Adipocyte (in vitro differentiated cells): ENCODE measurements around the gene NPAS2.

ENCODE experiments used
- DNase-seq: peaks from one replicate; pipeline ENCODE4 v3.0.0-alpha.2; 2015; ENCODE audit warnings: low read depth
- H3K27me3 ChIP-seq: replicated peaks from 2 replicates; pipeline ENCODE4 v1.7.0; 2013; ENCODE audit warnings: mild to moderate bottlenecking, low read length, moderate library complexity; ENCODE audit not compliant: control insufficient read depth, insufficient read depth
- H3K36me3 ChIP-seq: 2 replicates; pipeline ENCODE4 v1.7.0; 2013; ENCODE audit warnings: low read length, mild to moderate bottlenecking, moderate library complexity; ENCODE audit not compliant: control insufficient read depth, insufficient read depth, severe bottlenecking
- H3K4me1 ChIP-seq: 2 replicates; pipeline ENCODE4 v1.7.0; 2013; ENCODE audit warnings: mild to moderate bottlenecking, low read length, moderate library complexity; ENCODE audit not compliant: control insufficient read depth, insufficient read depth
- H3K4me3 ChIP-seq: 2 replicates; pipeline ENCODE4 v1.7.0; 2013; ENCODE audit warnings: mild to moderate bottlenecking, low read length, moderate library complexity
- H3K9ac ChIP-seq: 2 replicates; pipeline ENCODE4 v1.7.0; 2013; ENCODE audit warnings: mild to moderate bottlenecking, low read length, moderate library complexity
- H3K9me3 ChIP-seq: 2 replicates; pipeline ENCODE4 v1.7.0; 2013; ENCODE audit warnings: mild to moderate bottlenecking, low read length, moderate library complexity; ENCODE audit not compliant: control insufficient read depth

Gene NPAS2

GRCh38 chr2:100990650-100991403 lies 170.9 kb downstream of the NPAS2 start:
- DNase-seq: no peak
- H3K4me1 ChIP-seq: peaks cover 7% of the 10 kb centered on the region
- H3K4me3 ChIP-seq: no peak overlapping the region
- peaks cover 55% of the 10 kb centered on the region for H3K36me3 ChIP-seq
- no peak overlapping the region for H3K9ac ChIP-seq
- no peaks in the 10 kb centered on the region for H3K27me3 ChIP-seq
- no peaks in the 10 kb centered on the region for H3K9me3 ChIP-seq

DNA sequence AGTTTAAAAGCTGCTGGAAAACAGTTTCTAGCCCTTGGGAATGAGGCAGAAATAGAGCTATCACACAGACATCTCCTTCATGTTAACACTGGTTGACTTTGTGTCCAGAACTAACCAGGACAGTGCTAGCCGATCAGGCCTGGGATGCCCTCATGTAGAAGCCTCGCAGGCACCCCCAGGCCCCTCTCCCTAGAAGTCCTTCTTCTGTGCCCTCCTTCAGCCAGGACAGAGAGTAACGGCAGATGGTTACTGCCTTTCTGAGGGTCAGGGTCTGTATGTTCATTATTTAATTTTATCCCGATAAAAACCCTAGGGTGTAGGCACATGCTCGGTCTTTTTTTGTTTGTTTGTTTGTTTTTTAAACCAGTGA lies 171.4 kb downstream of the NPAS2 start:
- Histone ChIP-seq H3K36me3 (peaks cover 61% of the 10 kb centered on the region), H3K9ac (no peak overlapping the region), H3K9me3 (no peaks in the 10 kb centered on the region), H3K27me3 (no peaks in the 10 kb centered on the region), H3K4me1 (peaks cover 7% of the 10 kb centered on the region), H3K4me3 (no peak overlapping the region)
- no peak for DNase-seq

DNA sequence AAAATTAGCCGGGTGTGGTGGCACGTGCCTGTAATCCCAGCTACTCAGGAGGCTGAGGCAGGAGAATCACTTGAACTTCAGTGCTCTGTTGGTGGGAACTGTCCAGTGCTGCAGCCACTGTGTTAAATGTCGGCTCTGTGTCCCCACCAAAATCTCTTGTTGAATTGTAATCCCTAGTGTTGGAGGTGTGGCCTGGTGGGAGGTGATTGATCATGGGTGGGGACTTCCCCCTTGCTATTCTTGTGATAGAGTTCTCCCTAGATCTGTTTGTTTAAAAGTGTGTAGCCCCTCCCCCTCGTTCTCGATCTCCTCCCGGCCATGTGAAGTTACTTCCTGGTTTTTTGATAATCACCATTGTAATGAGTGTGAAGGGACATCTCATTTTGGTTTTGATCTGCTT lies 172.3 kb downstream of the NPAS2 start:
- DNase-seq: no peak
- Histone ChIP-seq H3K9ac (no peak overlapping the region), H3K27me3 (no peaks in the 10 kb centered on the region), H3K4me3 (no peak overlapping the region), H3K9me3 (no peaks in the 10 kb centered on the region), H3K36me3 (peaks cover 57% of the 10 kb centered on the region), H3K4me1 (peaks cover 7% of the 10 kb centered on the region)

DNA sequence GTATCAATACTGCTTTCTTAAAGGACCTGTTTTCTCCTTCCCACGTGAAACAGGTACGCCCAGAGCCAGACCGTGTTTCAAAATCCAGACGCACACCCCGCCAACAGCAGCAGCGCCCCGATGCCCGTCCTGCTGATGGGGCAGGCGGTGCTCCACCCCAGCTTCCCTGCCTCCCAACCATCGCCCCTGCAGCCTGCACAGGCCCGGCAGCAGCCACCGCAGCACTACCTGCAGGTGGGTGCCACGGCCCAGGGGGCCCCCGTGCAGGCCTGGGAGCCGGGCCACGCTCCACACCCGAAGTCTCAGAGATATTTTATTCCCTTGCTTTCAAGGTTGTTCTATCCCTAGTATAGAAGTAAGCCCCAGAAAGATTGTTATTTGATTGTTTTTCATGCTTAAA lies 173.4 kb downstream of the NPAS2 start:
- no peak overlapping the region for H3K4me3 ChIP-seq
- H3K36me3 ChIP-seq: peaks cover 47% of the 10 kb centered on the region
- peaks cover 16% of the 10 kb centered on the region for H3K4me1 ChIP-seq
- no peaks in the 10 kb centered on the region for H3K9me3 ChIP-seq
- H3K9ac ChIP-seq: no peak overlapping the region
- no peaks in the 10 kb centered on the region for H3K27me3 ChIP-seq
- no peak for DNase-seq

GRCh38 chr2:100995309-100996075 lies 175.6 kb downstream of the NPAS2 start:
- no peak overlapping the region for H3K4me3 ChIP-seq
- no peak overlapping the region for H3K9ac ChIP-seq
- H3K27me3 ChIP-seq: no peaks in the 10 kb centered on the region
- peaks cover 46% of the 10 kb centered on the region for H3K36me3 ChIP-seq
- peaks cover 18% of the 10 kb centered on the region for H3K4me1 ChIP-seq
- H3K9me3 ChIP-seq: no peaks in the 10 kb centered on the region
- DNase-seq: no peak

- no peak for DNase-seq
- Histone ChIP-seq H3K4me1 (peaks cover 24% of the 10 kb centered on the region), H3K9me3 (no peaks in the 10 kb centered on the region), H3K27me3 (no peaks in the 10 kb centered on the region), H3K36me3 (peaks cover 32% of the 10 kb centered on the region), H3K4me3 (peak overlapping the region; percentile 31), H3K9ac (no peak overlapping the region)
These were observed 177.7 kb downstream of the NPAS2 start for GRCh38 chr2:100997509-100998234.

DNA sequence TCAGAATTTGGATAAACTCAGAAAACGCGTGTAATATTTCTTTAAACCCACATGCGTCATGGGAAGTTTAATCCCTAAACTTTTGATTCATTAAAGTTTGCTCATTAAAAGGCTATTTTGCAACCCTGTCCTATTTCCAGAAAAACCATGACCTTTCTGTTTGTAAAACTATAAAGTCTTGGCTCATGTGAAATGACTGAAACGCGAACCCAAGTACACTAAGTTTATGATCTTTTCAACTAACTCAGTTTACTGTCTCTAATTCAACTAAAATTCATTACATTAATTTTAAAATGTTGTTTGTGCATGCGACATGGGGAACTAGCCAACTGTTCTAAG lies 178.3 kb downstream of the NPAS2 start:
- no peak for DNase-seq
- peaks cover 24% of the 10 kb centered on the region for H3K4me1 ChIP-seq

DNA sequence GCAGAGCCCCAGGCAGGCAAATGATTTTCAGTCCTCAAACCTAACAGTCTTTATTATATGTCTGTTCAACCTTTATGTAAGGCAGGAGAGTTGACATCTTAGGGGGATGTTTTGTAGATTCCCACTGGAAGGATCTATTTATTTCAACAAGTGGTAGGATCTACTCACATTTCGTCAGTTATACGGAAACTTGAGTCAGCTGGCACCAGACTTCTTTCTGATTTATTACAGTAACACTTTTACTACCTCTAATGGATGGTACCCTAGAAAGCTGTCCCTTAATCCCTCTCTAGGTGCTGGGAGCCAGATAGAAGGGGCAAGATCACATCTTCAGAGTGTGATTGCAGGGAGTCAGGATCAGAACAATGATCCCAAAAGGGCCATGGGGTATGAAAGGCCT lies 180.1 kb downstream of the NPAS2 start:
- Histone ChIP-seq H3K4me1 (peaks cover 39% of the 10 kb centered on the region), H3K27me3 (no peaks in the 10 kb centered on the region), H3K36me3 (peaks cover 31% of the 10 kb centered on the region), H3K4me3 (no peak overlapping the region), H3K9me3 (no peaks in the 10 kb centered on the region), H3K9ac (no peak overlapping the region)
- no peak for DNase-seq

More for the DNA sequence above, 178.3 kb downstream of the NPAS2 start:
- peaks cover 31% of the 10 kb centered on the region for H3K36me3 ChIP-seq
- peak overlapping the region; percentile 13 for H3K9ac ChIP-seq
- H3K4me3 ChIP-seq: peak overlapping the region; percentile 31
- H3K9me3 ChIP-seq: no peaks in the 10 kb centered on the region
- H3K27me3 ChIP-seq: no peaks in the 10 kb centered on the region

DNA sequence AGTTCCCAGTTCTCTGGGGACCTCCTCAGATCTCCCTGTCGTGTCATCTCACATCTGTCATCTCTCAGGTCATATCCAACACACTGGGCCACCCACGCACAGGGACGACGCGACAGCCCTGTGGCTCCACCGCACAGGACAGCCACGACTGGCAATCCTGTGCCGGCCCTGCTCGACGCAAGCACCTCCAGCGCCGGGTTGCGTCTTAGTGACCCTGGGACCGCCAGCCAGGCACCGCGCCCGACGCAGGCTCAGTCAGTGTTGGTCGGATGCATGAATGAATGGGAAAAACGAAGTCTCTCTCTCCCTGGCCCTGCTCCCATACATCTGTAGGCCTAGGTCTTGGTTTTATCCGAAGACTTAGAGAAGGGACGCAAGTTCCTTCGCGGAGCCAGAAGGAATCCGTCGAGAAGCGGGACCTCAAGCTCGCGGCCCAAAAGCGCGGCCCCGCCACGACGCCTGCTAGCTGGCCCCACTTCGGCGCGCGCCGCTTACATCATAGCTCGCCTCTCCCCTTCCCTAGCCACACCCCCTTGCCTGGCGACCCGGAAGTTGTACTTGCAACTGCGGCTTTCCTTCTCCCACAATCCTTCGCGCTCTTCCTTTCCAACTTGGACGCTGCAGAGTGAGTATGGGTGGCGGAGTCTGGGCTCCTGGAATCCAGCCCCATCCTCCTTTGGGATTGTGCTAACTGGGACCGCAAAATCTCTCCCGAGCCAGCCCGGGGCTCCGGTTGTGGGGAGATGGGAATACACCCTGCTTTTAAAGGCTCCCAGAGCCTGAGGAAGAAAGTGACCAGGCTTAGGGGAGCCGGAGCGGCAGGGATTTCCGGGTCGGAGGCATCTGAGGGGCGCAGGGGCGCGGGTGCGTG lies 182.0 kb downstream of the NPAS2 start, which contains the start of gene RPL31:
TSS of gene RPL31 (plus strand) at position 599 of the 871 bp plus-strand sequence. CDS start 413 bp downstream, outside the sequence.
- Histone ChIP-seq H3K4me3 (peak within 1 kb of the TSS; percentile 98), H3K27me3 (no peaks in the 10 kb centered on the region), H3K4me1 (peaks cover 53% of the 10 kb centered on the region), H3K9ac (peak within 1 kb of the TSS; percentile 98), H3K36me3 (peaks cover 37% of the 10 kb centered on the region), H3K9me3 (no peaks in the 10 kb centered on the region)
- peak; percentile 99 for DNase-seq

- peaks cover 54% of the 10 kb centered on the region for H3K4me1 ChIP-seq
- H3K4me3 ChIP-seq: peak overlapping the region; percentile 98
- H3K9ac ChIP-seq: peak overlapping the region; percentile 98
- H3K27me3 ChIP-seq: no peaks in the 10 kb centered on the region
- peak; percentile 61 for DNase-seq
- peaks cover 45% of the 10 kb centered on the region for H3K36me3 ChIP-seq
- no peaks in the 10 kb centered on the region for H3K9me3 ChIP-seq
These were observed 182.8 kb downstream of the NPAS2 start for GRCh38 chr2:101002562-101003277.
